GM19455 (cell line): ENCODE results near the gene HTT.

Source experiments
- ATAC-seq: cut with Tn5 transposase; IDR thresholded peaks from one replicate; pipeline ENCODE4 v1.9.1; 2021; ENCODE audit not compliant: unreplicated experiment

HTT gene

GRCh38 chr4:3231471-3231870 is 157.0 kb downstream of the HTT start:
- ATAC-seq, result no peak

GRCh38 chr4:3232001-3232400 is 157.5 kb downstream of the HTT start:
- no peak for ATAC-seq

GRCh38 chr4:3232871-3233271 is 158.4 kb downstream of the HTT start:
- no peak for ATAC-seq

GRCh38 chr4:3233391-3234071 is 159.1 kb downstream of the HTT start:
- ATAC-seq, result no peak

- no peak for ATAC-seq
Observed at GRCh38 chr4:3234171-3235029, 159.9 kb downstream of the HTT start.

GRCh38 chr4:3235030-3235345 is 160.5 kb downstream of the HTT start:
- no peak for ATAC-seq

- no peak for ATAC-seq
Observed at GRCh38 chr4:3235581-3235980, 161.1 kb downstream of the HTT start.

GRCh38 chr4:3236326-3236878 is 161.9 kb downstream of the HTT start:
- no peak for ATAC-seq

GRCh38 chr4:3237266-3237665 is 162.8 kb downstream of the HTT start:
- ATAC-seq, result no peak

- ATAC-seq, result no peak
Observed at GRCh38 chr4:3237712-3238560, 163.5 kb downstream of the HTT start.

GRCh38 chr4:3238721-3239120 is 164.2 kb downstream of the HTT start:
- no peak for ATAC-seq

GRCh38 chr4:3239303-3239702 is 164.8 kb downstream of the HTT start:
- ATAC-seq, result no peak

GRCh38 chr4:3239998-3240920 is 165.8 kb downstream of the HTT start:
- ATAC-seq, result no peak

- ATAC-seq, result no peak
Observed at GRCh38 chr4:3240936-3241522, 166.5 kb downstream of the HTT start.

GRCh38 chr4:3241898-3242524 is 167.5 kb downstream of the HTT start:
- ATAC-seq, result no peak

- no peak for ATAC-seq
Observed at GRCh38 chr4:3243136-3243780, 168.8 kb downstream of the HTT start.

- no peak for ATAC-seq
Observed at GRCh38 chr4:3244002-3244401, 169.5 kb downstream of the HTT start.

GRCh38 chr4:3244747-3245146 is 170.3 kb downstream of the HTT start:
- no peak for ATAC-seq

- no peak for ATAC-seq
Observed at GRCh38 chr4:3245676-3246075, 171.2 kb downstream of the HTT start.
